ENCODE results near the gene FTHL17.

Gene FTHL17

DNA sequence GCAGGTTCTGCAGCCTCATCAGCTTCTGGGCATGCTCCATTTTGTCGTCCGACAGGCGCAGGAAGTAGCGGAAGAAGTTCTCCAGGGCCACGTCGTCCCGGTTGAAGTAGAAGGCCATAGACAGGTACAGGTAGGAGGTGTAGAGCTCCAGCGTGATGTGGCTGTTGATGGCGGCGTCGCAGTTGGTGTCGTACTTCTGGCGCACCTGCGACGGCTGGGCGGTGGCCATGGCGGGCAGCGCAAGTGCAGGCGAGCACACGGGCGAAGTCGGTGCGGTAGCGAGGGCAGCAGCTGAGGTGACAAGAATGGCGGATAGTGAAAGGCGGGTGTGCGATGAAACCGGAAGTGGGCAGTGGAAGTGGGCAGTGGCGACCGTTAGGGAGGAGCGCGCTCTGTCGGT is at the start of gene FTHL17:
Gene FTHL17, minus strand, starts transcription at position 317 of the 400 bp plus-strand sequence. Its CDS starts 88 bp downstream, at position 229.
- TF ChIP-seq TOX (CRISPR knock-in tag; IDR thresholded peaks at IDR 0.05; ENCODE audit: borderline replicate concordance) (no peak), GLIS3 (CRISPR knock-in tag; IDR thresholded peaks at IDR 0.05) (no peak), PPARA (CRISPR knock-in tag; IDR thresholded peaks at IDR 0.05; ENCODE audit: borderline replicate concordance) (no peak), ZC3H10 (CRISPR knock-in tag; IDR thresholded peaks at IDR 0.05) (no peak), ZFP30 (CRISPR knock-in tag; IDR thresholded peaks at IDR 0.05) (no peak), BACH2 (CRISPR knock-in tag; IDR thresholded peaks at IDR 0.05; ENCODE audit: borderline replicate concordance) (no peak), ZFP3 (CRISPR knock-in tag; IDR thresholded peaks at IDR 0.05) (no peak), CSDC2 (CRISPR knock-in tag; IDR thresholded peaks at IDR 0.05) (no peak), ZNF565 (CRISPR knock-in tag; conservative IDR thresholded peaks at IDR 0.05; ENCODE audit: low read depth) (no peak), SNAI2 (CRISPR knock-in tag; IDR thresholded peaks at IDR 0.05) (no peak), ESRRG (CRISPR knock-in tag; IDR thresholded peaks at IDR 0.05) (no peak), RARB (CRISPR knock-in tag; IDR thresholded peaks at IDR 0.05) (no peak), ARNTL (CRISPR knock-in tag; IDR thresholded peaks at IDR 0.05; ENCODE audit: borderline replicate concordance, low read depth) (no peak), TCF4 (CRISPR knock-in tag; IDR thresholded peaks at IDR 0.05; ENCODE audit: borderline replicate concordance) (no peak)
- TF ChIP-seq, protein P1, sequence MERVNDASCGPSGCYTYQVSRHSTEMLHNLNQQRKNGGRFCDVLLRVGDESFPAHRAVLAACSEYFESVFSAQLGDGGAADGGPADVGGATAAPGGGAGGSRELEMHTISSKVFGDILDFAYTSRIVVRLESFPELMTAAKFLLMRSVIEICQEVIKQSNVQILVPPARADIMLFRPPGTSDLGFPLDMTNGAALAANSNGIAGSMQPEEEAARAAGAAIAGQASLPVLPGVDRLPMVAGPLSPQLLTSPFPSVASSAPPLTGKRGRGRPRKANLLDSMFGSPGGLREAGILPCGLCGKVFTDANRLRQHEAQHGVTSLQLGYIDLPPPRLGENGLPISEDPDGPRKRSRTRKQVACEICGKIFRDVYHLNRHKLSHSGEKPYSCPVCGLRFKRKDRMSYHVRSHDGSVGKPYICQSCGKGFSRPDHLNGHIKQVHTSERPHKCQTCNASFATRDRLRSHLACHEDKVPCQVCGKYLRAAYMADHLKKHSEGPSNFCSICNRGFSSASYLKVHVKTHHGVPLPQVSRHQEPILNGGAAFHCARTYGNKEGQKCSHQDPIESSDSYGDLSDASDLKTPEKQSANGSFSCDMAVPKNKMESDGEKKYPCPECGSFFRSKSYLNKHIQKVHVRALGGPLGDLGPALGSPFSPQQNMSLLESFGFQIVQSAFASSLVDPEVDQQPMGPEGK (CRISPR knock-in tag; IDR thresholded peaks at IDR 0.05; ENCODE audit: borderline replicate concordance), result no peak
- TF ChIP-seq, protein P2, sequence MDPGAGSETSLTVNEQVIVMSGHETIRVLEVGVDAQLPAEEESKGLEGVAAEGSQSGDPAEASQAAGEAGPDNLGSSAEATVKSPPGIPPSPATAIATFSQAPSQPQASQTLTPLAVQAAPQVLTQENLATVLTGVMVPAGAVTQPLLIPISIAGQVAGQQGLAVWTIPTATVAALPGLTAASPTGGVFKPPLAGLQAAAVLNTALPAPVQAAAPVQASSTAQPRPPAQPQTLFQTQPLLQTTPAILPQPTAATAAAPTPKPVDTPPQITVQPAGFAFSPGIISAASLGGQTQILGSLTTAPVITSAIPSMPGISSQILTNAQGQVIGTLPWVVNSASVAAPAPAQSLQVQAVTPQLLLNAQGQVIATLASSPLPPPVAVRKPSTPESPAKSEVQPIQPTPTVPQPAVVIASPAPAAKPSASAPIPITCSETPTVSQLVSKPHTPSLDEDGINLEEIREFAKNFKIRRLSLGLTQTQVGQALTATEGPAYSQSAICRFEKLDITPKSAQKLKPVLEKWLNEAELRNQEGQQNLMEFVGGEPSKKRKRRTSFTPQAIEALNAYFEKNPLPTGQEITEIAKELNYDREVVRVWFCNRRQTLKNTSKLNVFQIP (CRISPR knock-in tag; IDR thresholded peaks at IDR 0.05; ENCODE audit: borderline replicate concordance, low read depth), result no peak
- ATAC-seq, result no peak

DNA sequence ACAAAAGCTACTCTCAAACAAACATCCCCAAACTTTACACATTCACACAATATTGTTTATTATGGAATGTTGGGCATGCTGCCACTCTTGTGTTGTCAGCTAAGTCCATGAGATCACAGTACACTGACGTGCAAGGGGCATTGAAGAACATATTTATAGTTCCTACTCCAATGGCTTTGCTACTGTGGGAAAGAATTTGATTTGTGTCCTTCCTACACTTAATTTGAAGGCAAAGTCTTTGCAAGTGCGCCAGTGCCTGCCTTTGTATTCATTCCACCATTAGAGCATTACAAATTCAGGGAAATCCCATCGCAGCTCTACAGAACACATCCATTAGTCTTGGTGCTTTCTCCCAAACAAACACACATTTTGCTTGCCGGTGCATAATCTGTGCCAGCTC is 45.4 kb upstream of the FTHL17 start:
- no peak for TF ChIP-seq SNAI2 (CRISPR knock-in tag; IDR thresholded peaks at IDR 0.05)
- TF ChIP-seq TOX (CRISPR knock-in tag; IDR thresholded peaks at IDR 0.05; ENCODE audit: borderline replicate concordance), result no peak
- no peak for TF ChIP-seq BACH2 (CRISPR knock-in tag; IDR thresholded peaks at IDR 0.05; ENCODE audit: borderline replicate concordance)
- TF ChIP-seq, protein P3, sequence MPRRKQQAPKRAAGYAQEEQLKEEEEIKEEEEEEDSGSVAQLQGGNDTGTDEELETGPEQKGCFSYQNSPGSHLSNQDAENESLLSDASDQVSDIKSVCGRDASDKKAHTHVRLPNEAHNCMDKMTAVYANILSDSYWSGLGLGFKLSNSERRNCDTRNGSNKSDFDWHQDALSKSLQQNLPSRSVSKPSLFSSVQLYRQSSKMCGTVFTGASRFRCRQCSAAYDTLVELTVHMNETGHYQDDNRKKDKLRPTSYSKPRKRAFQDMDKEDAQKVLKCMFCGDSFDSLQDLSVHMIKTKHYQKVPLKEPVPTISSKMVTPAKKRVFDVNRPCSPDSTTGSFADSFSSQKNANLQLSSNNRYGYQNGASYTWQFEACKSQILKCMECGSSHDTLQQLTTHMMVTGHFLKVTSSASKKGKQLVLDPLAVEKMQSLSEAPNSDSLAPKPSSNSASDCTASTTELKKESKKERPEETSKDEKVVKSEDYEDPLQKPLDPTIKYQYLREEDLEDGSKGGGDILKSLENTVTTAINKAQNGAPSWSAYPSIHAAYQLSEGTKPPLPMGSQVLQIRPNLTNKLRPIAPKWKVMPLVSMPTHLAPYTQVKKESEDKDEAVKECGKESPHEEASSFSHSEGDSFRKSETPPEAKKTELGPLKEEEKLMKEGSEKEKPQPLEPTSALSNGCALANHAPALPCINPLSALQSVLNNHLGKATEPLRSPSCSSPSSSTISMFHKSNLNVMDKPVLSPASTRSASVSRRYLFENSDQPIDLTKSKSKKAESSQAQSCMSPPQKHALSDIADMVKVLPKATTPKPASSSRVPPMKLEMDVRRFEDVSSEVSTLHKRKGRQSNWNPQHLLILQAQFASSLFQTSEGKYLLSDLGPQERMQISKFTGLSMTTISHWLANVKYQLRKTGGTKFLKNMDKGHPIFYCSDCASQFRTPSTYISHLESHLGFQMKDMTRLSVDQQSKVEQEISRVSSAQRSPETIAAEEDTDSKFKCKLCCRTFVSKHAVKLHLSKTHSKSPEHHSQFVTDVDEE (CRISPR knock-in tag; IDR thresholded peaks at IDR 0.05), result no peak
- no peak for TF ChIP-seq RARB (CRISPR knock-in tag; IDR thresholded peaks at IDR 0.05)
- ATAC-seq, result no peak

DNA sequence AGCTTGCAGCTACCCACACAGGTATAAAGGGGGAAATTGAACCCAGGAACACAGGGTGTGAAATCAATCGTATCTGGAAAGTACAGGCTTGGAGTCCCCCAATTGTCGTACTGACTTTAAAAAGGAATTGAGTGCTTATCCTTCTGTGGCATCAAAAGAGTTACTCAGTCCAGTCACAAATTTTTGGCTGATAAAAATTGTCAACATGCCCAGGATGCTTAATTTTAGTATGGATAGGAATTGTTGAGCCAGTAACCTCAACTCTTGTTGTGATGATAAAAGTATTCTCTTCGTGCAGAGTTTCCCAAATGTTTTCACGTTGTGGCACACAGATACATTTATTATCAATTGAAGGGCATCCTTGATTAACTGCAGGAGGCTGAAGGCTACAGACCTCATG is 43.6 kb upstream of the FTHL17 start:
- ATAC-seq, result no peak
- no peak for TF ChIP-seq SNAI2 (CRISPR knock-in tag; IDR thresholded peaks at IDR 0.05)
- TF ChIP-seq RARB (CRISPR knock-in tag; IDR thresholded peaks at IDR 0.05), result no peak
- no peak for TF ChIP-seq OSR1 (CRISPR knock-in tag; IDR thresholded peaks at IDR 0.05)
- TF ChIP-seq, protein P4, sequence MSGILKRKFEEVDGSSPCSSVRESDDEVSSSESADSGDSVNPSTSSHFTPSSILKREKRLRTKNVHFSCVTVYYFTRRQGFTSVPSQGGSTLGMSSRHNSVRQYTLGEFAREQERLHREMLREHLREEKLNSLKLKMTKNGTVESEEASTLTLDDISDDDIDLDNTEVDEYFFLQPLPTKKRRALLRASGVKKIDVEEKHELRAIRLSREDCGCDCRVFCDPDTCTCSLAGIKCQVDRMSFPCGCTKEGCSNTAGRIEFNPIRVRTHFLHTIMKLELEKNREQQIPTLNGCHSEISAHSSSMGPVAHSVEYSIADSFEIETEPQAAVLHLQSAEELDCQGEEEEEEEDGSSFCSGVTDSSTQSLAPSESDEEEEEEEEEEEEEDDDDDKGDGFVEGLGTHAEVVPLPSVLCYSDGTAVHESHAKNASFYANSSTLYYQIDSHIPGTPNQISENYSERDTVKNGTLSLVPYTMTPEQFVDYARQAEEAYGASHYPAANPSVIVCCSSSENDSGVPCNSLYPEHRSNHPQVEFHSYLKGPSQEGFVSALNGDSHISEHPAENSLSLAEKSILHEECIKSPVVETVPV (CRISPR knock-in tag; IDR thresholded peaks at IDR 0.05), result no peak

DNA sequence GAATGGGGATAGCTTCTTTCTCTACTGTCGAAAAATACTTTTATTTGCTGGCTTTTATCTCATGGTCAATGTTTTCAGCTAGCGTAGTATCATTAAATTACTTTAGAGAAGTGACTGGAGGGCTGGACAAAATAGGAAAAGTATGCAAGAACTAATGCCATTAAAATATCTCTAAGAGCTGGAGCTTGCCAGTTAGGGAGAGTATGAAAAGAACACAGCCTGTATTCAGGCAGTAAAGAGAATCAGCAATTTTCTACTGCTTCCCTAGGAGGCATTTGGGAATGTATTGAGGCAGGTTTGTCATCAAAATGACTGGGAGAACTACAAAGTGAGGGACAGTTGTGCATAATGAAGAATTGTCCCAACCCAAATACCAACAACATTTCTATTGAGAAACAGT is 43.0 kb upstream of the FTHL17 start:
- no peak for ATAC-seq
- TF ChIP-seq, protein P2 (CRISPR knock-in tag; IDR thresholded peaks at IDR 0.05; ENCODE audit: borderline replicate concordance, low read depth), result no peak
- no peak for TF ChIP-seq ZFP3 (CRISPR knock-in tag; IDR thresholded peaks at IDR 0.05)
- no peak for TF ChIP-seq SNAI2 (CRISPR knock-in tag; IDR thresholded peaks at IDR 0.05)
- TF ChIP-seq ZFP30 (CRISPR knock-in tag; IDR thresholded peaks at IDR 0.05), result no peak
- TF ChIP-seq CSDC2 (CRISPR knock-in tag; IDR thresholded peaks at IDR 0.05), result no peak
- TF ChIP-seq, protein P1 (CRISPR knock-in tag; IDR thresholded peaks at IDR 0.05; ENCODE audit: borderline replicate concordance), result no peak
- no peak for TF ChIP-seq ZNF8 (CRISPR knock-in tag; IDR thresholded peaks at IDR 0.05)
- no peak for TF ChIP-seq ESRRG (CRISPR knock-in tag; IDR thresholded peaks at IDR 0.05)
- no peak for TF ChIP-seq ARNTL (CRISPR knock-in tag; IDR thresholded peaks at IDR 0.05; ENCODE audit: borderline replicate concordance, low read depth)
- TF ChIP-seq PPARA (CRISPR knock-in tag; IDR thresholded peaks at IDR 0.05; ENCODE audit: borderline replicate concordance), result no peak
- TF ChIP-seq, protein P5, sequence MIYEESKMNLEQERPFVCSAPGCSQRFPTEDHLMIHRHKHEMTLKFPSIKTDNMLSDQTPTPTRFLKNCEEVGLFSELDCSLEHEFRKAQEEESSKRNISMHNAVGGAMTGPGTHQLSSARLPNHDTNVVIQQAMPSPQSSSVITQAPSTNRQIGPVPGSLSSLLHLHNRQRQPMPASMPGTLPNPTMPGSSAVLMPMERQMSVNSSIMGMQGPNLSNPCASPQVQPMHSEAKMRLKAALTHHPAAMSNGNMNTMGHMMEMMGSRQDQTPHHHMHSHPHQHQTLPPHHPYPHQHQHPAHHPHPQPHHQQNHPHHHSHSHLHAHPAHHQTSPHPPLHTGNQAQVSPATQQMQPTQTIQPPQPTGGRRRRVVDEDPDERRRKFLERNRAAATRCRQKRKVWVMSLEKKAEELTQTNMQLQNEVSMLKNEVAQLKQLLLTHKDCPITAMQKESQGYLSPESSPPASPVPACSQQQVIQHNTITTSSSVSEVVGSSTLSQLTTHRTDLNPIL (CRISPR knock-in tag; IDR thresholded peaks at IDR 0.05; ENCODE audit: low read depth), result no peak
- TF ChIP-seq BACH2 (CRISPR knock-in tag; IDR thresholded peaks at IDR 0.05; ENCODE audit: borderline replicate concordance), result no peak
- TF ChIP-seq ZC3H10 (CRISPR knock-in tag; IDR thresholded peaks at IDR 0.05), result no peak
- no peak for TF ChIP-seq ISL1 (CRISPR knock-in tag; IDR thresholded peaks at IDR 0.05)
- no peak for TF ChIP-seq ZNF70 (CRISPR knock-in tag; IDR thresholded peaks at IDR 0.05)
- TF ChIP-seq OSR1 (CRISPR knock-in tag; IDR thresholded peaks at IDR 0.05), result no peak

Measured in SK-N-SH treated with all-trans-retinoic acid at 6 μM for 48 hours (cell line).